ENCODE results near the gene NUAK1.
"Not testable (repeated sequence)": the region's sequence is repeated elsewhere in the genome, so short reads cannot be mapped to it uniquely, and the experiment has no call there.

Gene NUAK1

DNA sequence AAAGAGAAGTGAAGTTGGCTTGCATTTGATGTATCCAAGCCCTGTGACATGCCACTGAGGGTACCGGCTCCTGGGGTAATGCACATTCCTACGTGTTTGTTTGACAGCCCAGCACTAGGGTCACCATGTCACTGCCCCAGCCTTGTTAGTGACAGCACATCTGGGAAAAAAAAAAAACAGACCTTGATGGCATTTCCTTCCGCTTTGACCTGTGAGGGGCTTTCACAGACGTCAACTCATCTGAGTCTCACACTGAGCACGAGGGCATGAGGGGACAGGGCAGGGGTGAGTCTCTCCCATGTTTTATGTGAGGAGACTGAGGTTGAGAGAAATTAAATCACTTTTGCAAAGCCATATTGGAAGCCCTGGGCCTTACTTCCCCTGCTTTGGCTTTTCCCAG, 111.5 kb downstream of the NUAK1 start:
- no peak for DNase-seq

DNA sequence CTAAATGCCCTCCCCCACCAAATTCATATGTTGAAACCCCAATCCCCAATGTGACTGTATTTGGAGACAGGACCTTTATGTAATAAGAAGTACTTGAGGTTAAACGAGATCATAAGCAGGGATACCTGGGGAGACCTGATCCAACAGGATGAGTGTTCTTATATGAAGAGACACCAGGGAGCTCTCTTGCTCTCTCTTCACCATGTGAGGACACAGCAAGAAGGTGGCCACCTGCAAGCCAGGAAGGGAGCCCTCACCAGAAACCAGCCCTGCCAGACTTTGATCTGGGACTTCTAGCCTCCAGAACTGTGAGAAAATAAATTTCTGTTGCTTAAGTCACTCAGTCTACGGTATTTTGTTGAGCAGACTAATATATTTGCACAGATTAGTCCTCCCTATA, 113.6 kb downstream of the NUAK1 start:
- no peak for DNase-seq

DNA sequence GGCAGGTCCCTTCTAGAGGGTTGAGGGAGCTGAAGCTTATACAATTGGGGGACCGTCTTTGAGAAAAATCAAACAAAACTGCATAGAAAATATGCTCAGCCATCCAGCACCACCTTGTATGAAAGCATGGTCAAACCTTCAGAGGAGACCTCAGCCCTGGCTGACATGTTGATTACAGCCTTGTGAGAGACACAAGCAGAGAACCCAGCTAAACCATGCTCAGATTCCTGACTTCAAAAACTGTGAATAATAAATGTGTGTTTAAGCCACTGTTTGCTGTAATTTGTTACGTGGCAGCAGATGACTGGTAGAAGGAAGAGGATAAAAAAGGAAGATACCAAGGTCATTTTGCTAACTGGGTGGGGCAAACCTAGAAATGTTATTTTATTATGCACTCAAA, 115.7 kb downstream of the NUAK1 start:
- DNase-seq: no peak

DNA sequence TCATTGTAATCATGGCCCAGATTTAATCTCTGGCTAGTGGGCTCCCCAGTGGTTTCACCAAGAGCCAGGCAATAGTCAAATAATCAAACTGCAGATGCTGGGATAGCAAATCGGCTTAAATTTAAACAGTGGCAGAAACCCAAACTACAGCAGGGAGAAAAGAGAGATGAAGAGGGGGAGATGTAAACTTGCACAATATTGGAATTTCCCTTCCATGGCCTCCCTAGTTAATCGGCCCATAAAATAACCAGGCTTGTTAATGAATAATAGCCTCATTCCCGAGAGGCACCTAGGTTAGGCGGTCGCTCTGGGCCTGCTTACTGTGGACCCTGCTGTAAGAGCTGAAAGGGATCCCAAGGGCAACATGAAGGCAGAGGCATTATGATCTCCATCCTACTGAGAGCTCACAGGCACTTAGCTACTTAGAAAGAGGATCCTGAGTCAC, 116.2 kb downstream of the NUAK1 start:
- DNase-seq: no peak

DNA sequence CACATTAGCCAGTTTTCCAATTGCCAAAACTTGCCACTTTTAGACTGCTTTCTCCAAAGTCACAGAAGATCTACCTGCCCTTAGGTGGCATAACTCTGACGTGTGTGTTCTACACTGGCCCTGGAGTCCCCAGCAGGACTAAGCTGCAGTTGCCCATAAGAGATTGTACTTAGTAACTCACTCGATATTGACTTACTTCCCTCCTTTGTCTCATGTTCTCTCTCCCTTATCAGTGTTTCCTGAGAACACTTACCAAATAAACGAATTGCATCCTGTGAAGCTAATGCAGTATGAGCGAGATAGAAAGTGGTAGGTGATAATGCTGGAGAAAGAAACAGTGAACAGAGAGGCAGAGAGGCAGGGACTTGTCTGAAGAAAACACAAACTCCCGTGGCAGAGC, 117.2 kb downstream of the NUAK1 start:
- no peak for DNase-seq

DNA sequence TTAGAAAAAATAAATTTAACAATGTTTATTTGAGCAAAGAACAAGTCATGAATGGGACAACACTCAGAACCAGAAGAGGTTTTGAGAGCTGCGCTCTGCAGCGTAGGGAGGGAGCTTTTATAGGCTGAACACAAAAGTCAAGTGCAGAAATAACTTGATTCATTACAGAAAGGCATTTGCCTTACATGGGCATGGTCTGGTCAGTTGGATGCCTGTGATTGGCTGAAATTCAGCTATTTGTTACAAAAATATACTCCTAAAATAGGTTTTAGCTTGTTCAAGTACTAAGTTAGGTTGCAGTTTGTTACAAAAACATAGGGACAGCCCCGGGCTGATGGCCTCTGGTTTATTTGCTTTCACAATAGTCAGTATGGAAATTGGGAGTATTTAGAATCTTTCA, 118.0 kb downstream of the NUAK1 start:
- DNase-seq: no peak

DNA sequence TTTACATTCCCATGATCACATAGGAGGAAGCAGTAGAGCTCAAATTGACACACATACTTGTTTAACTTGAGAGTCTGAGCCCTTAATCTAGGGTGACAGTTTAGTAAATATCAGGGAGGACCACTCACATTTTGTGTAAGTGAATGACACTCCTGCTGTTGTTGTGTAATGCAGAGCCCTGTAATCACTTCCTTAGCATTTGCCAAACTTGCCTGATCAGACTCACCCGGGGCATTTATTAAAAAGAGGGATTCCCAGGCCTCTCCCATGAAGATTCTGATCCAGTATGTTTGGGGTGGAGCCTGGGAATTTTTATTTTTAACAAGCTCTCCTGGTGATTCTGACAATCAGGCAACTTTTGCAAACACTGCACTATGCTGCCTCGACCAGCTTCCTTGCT, 119.6 kb downstream of the NUAK1 start:
- DNase-seq: no peak

DNA sequence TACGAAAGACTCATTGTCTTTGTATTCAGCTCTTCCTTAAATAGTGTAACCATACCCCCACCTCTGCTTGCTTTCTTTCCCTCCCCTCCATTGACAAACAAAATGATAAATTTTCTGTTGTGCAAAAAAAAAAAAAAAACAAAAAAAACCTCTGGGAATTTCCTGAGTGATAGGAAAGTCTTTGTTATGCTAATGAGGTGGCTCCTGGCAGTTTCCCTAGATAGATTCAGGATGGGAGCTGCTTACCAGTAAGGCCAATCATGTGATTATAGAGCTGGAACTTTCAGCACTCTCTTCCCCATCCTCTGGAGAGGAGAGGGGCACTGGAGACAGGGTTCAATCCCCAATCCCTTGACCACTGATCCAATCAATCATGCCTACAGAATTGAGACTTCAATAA, 120.5 kb downstream of the NUAK1 start:
- no peak for DNase-seq

DNA sequence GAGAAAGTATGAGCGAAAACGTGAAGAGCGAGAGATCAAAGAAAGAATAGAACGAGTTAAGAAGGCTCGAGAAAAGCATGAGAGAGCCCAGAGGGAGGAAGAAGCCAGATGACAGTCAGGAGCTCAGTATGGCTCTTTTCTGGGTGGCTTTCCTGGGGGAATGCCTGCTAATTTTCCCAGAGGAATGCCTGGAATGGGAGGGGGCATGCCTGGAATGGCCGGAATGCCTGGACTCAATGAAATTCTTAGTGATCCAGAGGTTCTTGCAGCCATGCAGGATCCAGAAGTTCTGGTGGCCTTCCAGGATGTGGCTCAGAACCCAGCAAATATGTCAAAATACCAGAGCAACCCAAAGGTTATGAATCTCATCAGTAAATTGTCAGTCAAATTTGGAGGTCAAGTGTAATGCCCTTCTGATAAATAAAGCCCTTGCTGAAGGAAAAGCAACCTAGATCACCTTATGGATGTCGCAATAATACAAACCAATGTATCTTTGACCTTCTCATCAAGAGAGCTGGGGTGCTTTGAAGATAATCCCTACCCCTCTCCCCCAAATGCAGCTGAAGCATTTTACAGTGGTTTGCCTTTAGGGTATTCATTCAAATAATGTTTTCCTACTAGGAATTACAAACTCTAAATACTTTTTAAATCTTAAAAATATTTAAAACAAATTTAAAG, 122.0 kb downstream of the NUAK1 start:
- DNase-seq: not testable (repeated sequence)

DNA sequence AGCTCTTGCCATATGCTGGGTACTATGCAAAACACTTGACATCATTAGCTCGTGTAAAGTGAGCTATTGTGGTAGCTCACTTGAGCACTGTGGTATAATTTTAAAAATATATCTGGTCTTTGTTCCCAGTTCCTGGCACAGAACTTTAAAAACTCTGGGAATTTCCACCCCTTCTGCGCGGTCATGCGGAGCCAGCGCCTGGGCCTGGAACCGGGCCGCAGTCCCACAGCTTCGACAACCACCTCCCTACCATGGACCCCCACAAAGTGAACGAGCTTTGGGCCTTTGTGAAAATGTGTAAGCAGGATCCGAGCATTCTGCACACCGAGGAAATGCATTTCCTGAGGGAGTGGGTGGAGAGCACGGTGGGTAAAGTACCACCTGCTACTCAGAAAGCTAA, 123.1 kb downstream of the NUAK1 start:
- no peak for DNase-seq

DNA sequence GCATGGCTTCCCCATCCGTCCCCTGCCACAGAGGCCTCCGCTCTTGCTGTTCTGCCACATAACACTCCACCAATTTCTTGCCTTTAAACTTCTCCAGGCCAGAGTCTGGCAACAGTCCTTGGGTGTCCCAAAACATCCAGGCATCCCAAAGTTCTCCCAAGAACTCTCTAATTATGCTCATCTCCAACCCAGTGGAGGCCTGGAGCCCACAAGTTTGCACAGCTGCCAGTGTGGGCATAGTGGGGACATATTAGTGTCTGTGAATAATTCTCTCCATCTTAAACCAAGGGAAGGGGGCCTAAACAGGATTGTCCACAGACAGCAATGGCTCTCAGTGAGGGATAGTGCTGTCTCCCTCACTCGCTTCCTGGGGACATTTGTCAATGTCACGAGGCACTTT, 124.8 kb downstream of the NUAK1 start:
- no peak for DNase-seq

All from CD4-positive, alpha-beta T cell treated with Interferon gamma for 1 hour (primary cell).